H1 (cell line): Measurements from ENCODE around the gene INPP5A. TPM values are rescaled to one million over a fixed set of nuclear protein-coding genes. Genes with fewer than 3 reads are reported as not detected.

Experiments used
- CTCF ChIA-PET: fragments of 300-600 bp; sonication (Branson Sonifier 250); formaldehyde crosslinking; loops from one replicate; lab custom pipeline; 2021; ENCODE audit not compliant: partially characterized antibody; lab: Charles Lee
- POLR2A ChIA-PET: fragments of 300-600 bp; sonication (Branson Sonifier 250); formaldehyde crosslinking; loops from one replicate; lab custom pipeline; 2021; ENCODE audit warnings: inconsistent platforms; ENCODE audit not compliant: partially characterized antibody; lab: Charles Lee
- DNase-seq, 2 experiments: peaks; one replicate each; pipeline versions ENCODE4 v3.0.0 to v3.0.0-alpha.2; 2010 to 2022; ENCODE audit warnings: low spot score in 2 of 2, low read depth in 1 of 2, mixed read lengths in 1 of 2
- FAIRE-seq: peaks from 2 replicates; lab custom pipeline; 2011; peaks lifted over from hg19 to GRCh38; lab: Jason Lieb, UNC
- H2AFZ ChIP-seq: 2 replicates; pipeline ENCODE4 v1.8.1; 2012; ENCODE audit warnings: low read length, inconsistent platforms
- H2AK5ac ChIP-seq: 2 replicates; pipeline ENCODE4 v1.6.1; 2013; ENCODE audit warnings: low read depth, low read length
- H2BK120ac ChIP-seq: replicated peaks from 2 replicates; pipeline ENCODE3; 2013; ENCODE audit warnings: low read depth, low read length, inconsistent platforms
- H2BK12ac ChIP-seq: 2 replicates; pipeline ENCODE4 v1.6.1; 2013; ENCODE audit warnings: low read depth, low read length
- H2BK15ac ChIP-seq: 2 replicates; pipeline ENCODE4 v1.6.1; 2013; ENCODE audit warnings: low read length
- H2BK20ac ChIP-seq: 2 replicates; pipeline ENCODE4 v1.6.1; 2013; ENCODE audit warnings: low read length
- H2BK5ac ChIP-seq: 2 replicates; pipeline ENCODE4 v1.6.1; 2013; ENCODE audit warnings: low read depth, low read length
- H3K14ac ChIP-seq: 2 replicates; pipeline ENCODE4 v1.6.1; 2013; ENCODE audit warnings: inconsistent platforms; ENCODE audit not compliant: insufficient read length
- H3K18ac ChIP-seq: 2 replicates; pipeline ENCODE4 v1.6.1; 2013; ENCODE audit warnings: low read length; ENCODE audit errors: extremely low read depth
- H3K23ac ChIP-seq: 2 replicates; pipeline ENCODE4 v1.6.1; 2013; ENCODE audit warnings: inconsistent platforms; ENCODE audit not compliant: insufficient read length
- H3K23me2 ChIP-seq: 2 replicates; pipeline ENCODE4 v1.6.1; 2013; ENCODE audit warnings: low read depth, low read length
- H3K27ac ChIP-seq: 2 replicates; pipeline ENCODE4 v1.6.1; 2011; ENCODE audit warnings: low read depth, low read length, inconsistent platforms
- H3K27me3 ChIP-seq, 4 experiments: replicated peaks in 1 of 4; 1 replicate in 1 of 4; 2 replicates in 3 of 4; pipeline versions ENCODE4 v1.6.1 to v1.8.1; 2011 to 2013; ENCODE audit warnings: low read length in 3 of 4, mild to moderate bottlenecking in 3 of 4, inconsistent platforms in 2 of 4, mixed read lengths in 2 of 4, moderate library complexity in 1 of 4; ENCODE audit not compliant: control insufficient read depth in 3 of 4, insufficient read depth in 3 of 4; ENCODE audit errors: extremely low read depth in 1 of 4
- H3K36me3 ChIP-seq, 4 experiments: 2 replicates each; pipeline versions ENCODE4 v1.6.1 to v1.8.1; 2011 to 2013; ENCODE audit warnings: mild to moderate bottlenecking in 4 of 4, low read length in 3 of 4, moderate library complexity in 2 of 4, control low read depth in 1 of 4, inconsistent platforms in 1 of 4; ENCODE audit not compliant: insufficient read depth in 4 of 4, control insufficient read depth in 2 of 4
- H3K4ac ChIP-seq: replicated peaks from 2 replicates; pipeline ENCODE3; 2013; ENCODE audit warnings: low read length, low read depth, mixed read lengths, inconsistent platforms; ENCODE audit not compliant: insufficient read length
- H3K4me1 ChIP-seq, 4 experiments: replicated peaks in 1 of 4; 1 replicate in 1 of 4; 2 replicates in 3 of 4; pipeline versions ENCODE4 v1.6.1 to v1.8.1; 2011 to 2013; ENCODE audit warnings: low read length in 3 of 4, inconsistent platforms in 2 of 4, mixed read lengths in 1 of 4; ENCODE audit not compliant: insufficient read depth in 4 of 4, control insufficient read depth in 3 of 4
- H3K4me2 ChIP-seq, 2 experiments: 2 replicates each; pipeline versions ENCODE4 v1.6.1 to v1.8.1; 2011 to 2013; ENCODE audit warnings: low read depth in 2 of 2, low read length in 2 of 2, control low read depth in 1 of 2, inconsistent platforms in 1 of 2, mild to moderate bottlenecking in 1 of 2; ENCODE audit not compliant: insufficient read depth in 1 of 2
- H3K4me3 ChIP-seq, 4 experiments: fragments of 200-600, 300-600 bp in 1 of 4; sonication (generic), shearing (Covaris generic), sonication (Bioruptor Twin) in 1 of 4; 2 replicates each; pipeline versions ENCODE4 v1.5.1 to v1.8.1; 2011 to 2016; ENCODE audit warnings: low read length in 4 of 4, low read depth in 3 of 4, control low read depth in 2 of 4, inconsistent platforms in 2 of 4, mild to moderate bottlenecking in 2 of 4, mixed read lengths in 1 of 4, moderate library complexity in 1 of 4; ENCODE audit not compliant: insufficient read depth in 2 of 4; ENCODE audit errors: extremely low read depth in 1 of 4
- H3K56ac ChIP-seq: replicated peaks from 2 replicates; pipeline ENCODE3; 2013; ENCODE audit warnings: low read depth, mild to moderate bottlenecking, mixed read lengths, low read length, inconsistent platforms; ENCODE audit not compliant: insufficient read length
- H3K79me1 ChIP-seq: 2 replicates; pipeline ENCODE4 v1.6.1; 2013; ENCODE audit warnings: low read depth, low read length, control low read depth
- H3K79me2 ChIP-seq, 2 experiments: 2 replicates each; pipeline versions ENCODE4 v1.6.1 to v1.8.1; 2012 to 2013; ENCODE audit warnings: low read length in 2 of 2, mild to moderate bottlenecking in 2 of 2, inconsistent platforms in 1 of 2; ENCODE audit not compliant: insufficient read depth in 2 of 2, control insufficient read depth in 1 of 2
- H3K9ac ChIP-seq, 4 experiments: replicated peaks in 1 of 4; 1 replicate in 1 of 4; 2 replicates in 3 of 4; pipeline versions ENCODE4 v1.6.1 to v1.8.1; 2011 to 2013; ENCODE audit warnings: low read depth in 3 of 4, low read length in 3 of 4, control low read depth in 2 of 4, mild to moderate bottlenecking in 2 of 4, moderate library complexity in 2 of 4, inconsistent platforms in 1 of 4; ENCODE audit errors: extremely low read depth in 1 of 4
- H3K9me3 ChIP-seq, 2 experiments: 2 replicates each; pipeline versions ENCODE4 v1.6.1 to v1.8.1; 2012 to 2013; ENCODE audit warnings: mild to moderate bottlenecking in 2 of 2, moderate library complexity in 2 of 2, control low read depth in 1 of 2, inconsistent platforms in 1 of 2, low read depth in 1 of 2, low read length in 1 of 2, mixed read lengths in 1 of 2; ENCODE audit not compliant: insufficient read depth in 2 of 2
- H4K20me1 ChIP-seq, 2 experiments: replicated peaks in 1 of 2; 2 replicates each; pipeline versions ENCODE3 to v1.8.1; 2011 to 2013; ENCODE audit warnings: inconsistent platforms in 2 of 2, low read length in 2 of 2, mild to moderate bottlenecking in 1 of 2; ENCODE audit not compliant: insufficient read depth in 2 of 2, control insufficient read depth in 1 of 2
- H4K5ac ChIP-seq: 2 replicates; pipeline ENCODE4 v1.6.1; 2013; ENCODE audit warnings: low read length, low read depth, mixed read lengths, inconsistent platforms; ENCODE audit not compliant: insufficient read length
- H4K8ac ChIP-seq: 2 replicates; pipeline ENCODE4 v1.8.0; 2013; ENCODE audit warnings: mild to moderate bottlenecking, moderate library complexity, low read length, inconsistent platforms; ENCODE audit not compliant: insufficient read depth; ENCODE audit errors: extremely low read depth
- H4K91ac ChIP-seq: replicated peaks from 2 replicates; pipeline ENCODE3; 2013; ENCODE audit warnings: low read length, mixed read lengths, inconsistent platforms; ENCODE audit not compliant: insufficient read length
- ATF3 ChIP-seq: IDR thresholded peaks from 2 replicates; pipeline ENCODE4 v1.6.1; 2011; ENCODE audit warnings: low read depth, mild to moderate bottlenecking, low read length; ENCODE audit not compliant: insufficient read depth
- GTF2F1 ChIP-seq: IDR thresholded peaks from 2 replicates; pipeline ENCODE4 v1.6.1; 2012; ENCODE audit warnings: low read depth, low read length, improper control_type of control experiment, borderline replicate concordance
- MAX ChIP-seq: IDR thresholded peaks from 2 replicates; pipeline ENCODE4 v1.6.1; 2012; ENCODE audit warnings: inconsistent platforms
- SUZ12 ChIP-seq: fragments of 200-600 bp; sonication (generic); IDR thresholded peaks from 2 replicates; pipeline ENCODE4 v1.6.1; 2012; ENCODE audit warnings: mild to moderate bottlenecking, inconsistent platforms, low read length, moderate library complexity, mixed read lengths
- TAF1 ChIP-seq: IDR thresholded peaks from 2 replicates; pipeline ENCODE4 v1.6.1; 2011; ENCODE audit warnings: mild to moderate bottlenecking, low read depth, low read length
- WGBS, 2 experiments: shearing (Covaris generic) in 1 of 2; methylation state at CpG; one replicate each; pipeline versions ENCODE4 v1.1.6 to v1.1.7; 2013 to 2015; ENCODE audit warnings: low lambda C conversion rate in 2 of 2, mixed read lengths in 2 of 2, inconsistent platforms in 1 of 2, low coverage in 1 of 2, missing lambda C conversion rate in 1 of 2; ENCODE audit not compliant: insufficient replicate concordance in 2 of 2, insufficient coverage in 1 of 2, insufficient read length in 1 of 2; ENCODE audit errors: extremely low coverage in 1 of 2, missing lambda C conversion rate in 1 of 2; 5-methylcytosine and 5-hydroxymethylcytosine counted together
- polyA plus RNA-seq, 7 experiments: library from polyadenylated mRNA; depleted of rRNA in 3 of 7; stranded (reverse) in 5 of 7; unstranded in 2 of 7; fragments of >200 nt in 5 of 7; fragments of 200-250 nt in 2 of 7; gene quantifications; 1 replicate in 5 of 7; 2 replicates in 1 of 7; 4 replicates in 1 of 7; pipeline versions ENCODE4 v1.2.1 to v1.2.3, GENCODE V29; 2011 to 2013; ENCODE audit warnings: missing spikeins in 2 of 7, mixed read lengths in 2 of 7
- total RNA-seq: library from RNA; stranded (reverse); fragmentation: NEBNext Ultra II Directional; extraction: Animal tissue kit (Norgen Biotek cat#: 25700); gene quantifications from 2 replicates; pipeline ENCODE4 v1.2.1, GENCODE V29; 2021

INPP5A gene
- total and polyA plus RNA-seq, 2 of the 8 experiments (the other 6 are each of a cell fraction or from before 2014, with no cell fraction given): 19.7 to 27.5 TPM

- Histone ChIP-seq H3K56ac (no peak overlapping the region), H3K36me3 (no peaks in the 10 kb centered on the region), H2BK20ac (no peak overlapping the region), H3K27ac (no peak overlapping the region), H3K79me1 (peaks cover 17% of the 10 kb centered on the region), H3K23me2 (peaks cover 1% of the 10 kb centered on the region; the same call in 1 of the 2 replicates), H2BK15ac (no peak overlapping the region), H3K27me3 (no peaks in the 10 kb centered on the region; a peak in 1 of 7 replicates), H3K9ac (no peak overlapping the region), H2AK5ac (no peak overlapping the region), H3K18ac (no peak overlapping the region), H3K9me3 (no peaks in the 10 kb centered on the region), H2BK12ac (no peak overlapping the region), H4K91ac (no peak overlapping the region), H3K4me2 (no peak overlapping the region), H3K23ac (no peak overlapping the region), H3K4ac (no peak overlapping the region), H2BK120ac (no peak overlapping the region), H4K5ac (no peak overlapping the region), H4K8ac (no peak overlapping the region), H3K4me3 (no peak overlapping the region), H3K4me1 (no peaks in the 10 kb centered on the region; a peak in 1 of 7 replicates), H4K20me1 (peaks cover 4 to 27% of the 10 kb centered on the region in 2 experiments), H3K14ac (no peak overlapping the region), H3K79me2 (peaks cover 3 to 27% of the 10 kb centered on the region in 2 experiments), H2BK5ac (no peak overlapping the region), H2AFZ (no peak overlapping the region)
- FAIRE-seq: no peak
- WGBS, 2 experiments: 92% methylated on average over 22 of the region's 22 CpGs; no CpG with 5 or more reads in 1 of the 2 experiments
- ChIA-PET CTCF (interaction anchor here (0.9 kb wide), 1 partner anchor 17 kb away, joined by 4 read pairs; no protein-coding TSS in a partner anchor), POLR2A (no interaction called here)
- DNase-seq: no peak
- TF ChIP-seq GTF2F1 (no peak), TAF1 (no peak), MAX (no peak), SUZ12 (no peak), ATF3 (no peak)
Measured at GRCh38 chr10:132555648-132556575, 18.3 kb downstream of the INPP5A start.
